Esophagus squamous epithelium (tissue), 5 donors: ENCODE results near the gene PRR20G. TPM values are rescaled to one million over a fixed set of nuclear protein-coding genes. Genes with fewer than 3 reads are reported as not detected.

ENCODE experiments used
- DNase-seq: peaks from one replicate; lab custom pipeline; 2025; lab: John Stamatoyannopoulos, UW
- H3K27ac ChIP-seq, 4 donors: fragments of 200-600 bp; sonication (generic); one replicate each; pipeline ENCODE4 v1.5.1; 2016 to 2019; ENCODE audit warnings: mild to moderate bottlenecking in 1 of 4
- H3K27me3 ChIP-seq, 4 donors: fragments of 200-600 bp; sonication (generic); 1 replicate in 3 of 4; 2 replicates in 1 of 4; pipeline versions ENCODE4 v1.5.1 to v1.6.0; 2017 to 2021; ENCODE audit warnings: antibody characterized with exemption in 1 of 4
- H3K36me3 ChIP-seq, 3 donors: fragments of 200-600 bp; sonication (generic); one replicate each; pipeline ENCODE4 v1.5.1; 2016 to 2019
- H3K4me1 ChIP-seq, 3 donors: fragments of 200-600 bp; sonication (generic); one replicate each; pipeline ENCODE4 v1.5.1; 2017 to 2019
- H3K4me3 ChIP-seq, 4 donors: fragments of 200-600 bp; sonication (generic); 1 replicate in 3 of 4; 2 replicates in 1 of 4; pipeline ENCODE4 v1.5.1; 2016 to 2019; ENCODE audit warnings: mild to moderate bottlenecking in 2 of 4, moderate library complexity in 1 of 4
- H3K9me3 ChIP-seq, 3 donors: fragments of 200-600 bp; sonication (generic); one replicate each; pipeline ENCODE4 v1.5.1; 2016 to 2019
- POLR2A ChIP-seq, 4 donors: fragments of 450-650 bp; IDR thresholded peaks; one replicate each; pipeline ENCODE4 v1.6.1; 2017; ENCODE audit warnings: antibody characterized with exemption in 4 of 4, mild to moderate bottlenecking in 4 of 4, moderate library complexity in 3 of 4
- WGBS, 2 donors: methylation state at CpG; one replicate each; pipeline ENCODE4 v1.1.5; 2018; 5-methylcytosine and 5-hydroxymethylcytosine counted together
- intact Hi-C: fragments of 100-400 bp; cut with DNase I; formaldehyde crosslinking; loops from one replicate; pipeline ENCODE4 v1.15.0; 2022
- total RNA-seq, 4 donors: library from RNA; depleted of rRNA; stranded (reverse); fragments of >200 nt; gene quantifications; one replicate each; pipeline ENCODE4 v1.1.0, GENCODE V29; 2016
- TF ChIP-seq, protein P1 (sequence below), 6 experiments: fragments of 450-650 bp in 4 of 6; fragments of 200-600 bp in 2 of 6; sonication (generic) in 2 of 6; IDR thresholded peaks; one replicate each; pipeline ENCODE4 v1.5.1; 2016 to 2019; ENCODE audit warnings: antibody characterized with exemption in 6 of 6, mild to moderate bottlenecking in 4 of 6, moderate library complexity in 4 of 6
- donor health status: DM: yes; HTN: yes; CAD: no.

PRR20G gene
- total RNA-seq, 4 donors from 2014 or later: not detected

DNA sequence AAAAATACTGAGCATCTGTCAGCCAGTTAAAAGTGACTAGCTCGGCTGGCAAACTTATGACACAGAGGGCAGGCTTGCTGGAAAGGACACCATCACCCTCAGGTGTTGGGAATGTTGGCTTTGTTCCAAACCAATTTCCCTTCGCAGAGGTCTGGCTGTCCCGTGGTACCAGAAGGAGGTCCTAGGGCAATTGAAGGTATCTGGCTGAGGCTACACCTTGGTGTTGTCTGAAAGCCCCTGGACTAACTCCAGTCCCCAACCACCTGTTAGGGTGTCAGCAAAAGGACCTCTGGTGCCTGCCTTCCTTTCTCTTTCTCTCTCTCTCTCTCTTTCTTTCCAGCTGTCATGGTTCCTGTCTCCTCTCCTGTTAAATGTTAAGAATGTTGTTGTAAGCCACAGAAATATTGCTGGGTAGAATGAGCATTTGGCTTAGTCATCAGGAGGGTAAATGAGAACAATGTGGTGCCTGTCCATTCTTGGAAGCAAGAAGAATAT is 12.5 kb downstream of the PRR20G start:
- TF ChIP-seq, protein P1, sequence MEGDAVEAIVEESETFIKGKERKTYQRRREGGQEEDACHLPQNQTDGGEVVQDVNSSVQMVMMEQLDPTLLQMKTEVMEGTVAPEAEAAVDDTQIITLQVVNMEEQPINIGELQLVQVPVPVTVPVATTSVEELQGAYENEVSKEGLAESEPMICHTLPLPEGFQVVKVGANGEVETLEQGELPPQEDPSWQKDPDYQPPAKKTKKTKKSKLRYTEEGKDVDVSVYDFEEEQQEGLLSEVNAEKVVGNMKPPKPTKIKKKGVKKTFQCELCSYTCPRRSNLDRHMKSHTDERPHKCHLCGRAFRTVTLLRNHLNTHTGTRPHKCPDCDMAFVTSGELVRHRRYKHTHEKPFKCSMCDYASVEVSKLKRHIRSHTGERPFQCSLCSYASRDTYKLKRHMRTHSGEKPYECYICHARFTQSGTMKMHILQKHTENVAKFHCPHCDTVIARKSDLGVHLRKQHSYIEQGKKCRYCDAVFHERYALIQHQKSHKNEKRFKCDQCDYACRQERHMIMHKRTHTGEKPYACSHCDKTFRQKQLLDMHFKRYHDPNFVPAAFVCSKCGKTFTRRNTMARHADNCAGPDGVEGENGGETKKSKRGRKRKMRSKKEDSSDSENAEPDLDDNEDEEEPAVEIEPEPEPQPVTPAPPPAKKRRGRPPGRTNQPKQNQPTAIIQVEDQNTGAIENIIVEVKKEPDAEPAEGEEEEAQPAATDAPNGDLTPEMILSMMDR (IDR thresholded peaks at IDR 0.05): no peak
- TF ChIP-seq POLR2A (IDR thresholded peaks at IDR 0.05): no peak
- Histone ChIP-seq H3K4me3 (no peak overlapping the region), H3K9me3 (no peaks in the 10 kb centered on the region), H3K27ac (no peak overlapping the region), H3K36me3 (no peaks in the 10 kb centered on the region), H3K27me3 (peaks cover 0 to 27% (median 0%) of the 10 kb centered on the region in 4 donors), H3K4me1 (no peaks in the 10 kb centered on the region)
- WGBS, 2 donors: 34 to 43% methylated on average over 3 of the region's 3 CpGs
- no peak for DNase-seq
- intact Hi-C loops: no loop called here

DNA sequence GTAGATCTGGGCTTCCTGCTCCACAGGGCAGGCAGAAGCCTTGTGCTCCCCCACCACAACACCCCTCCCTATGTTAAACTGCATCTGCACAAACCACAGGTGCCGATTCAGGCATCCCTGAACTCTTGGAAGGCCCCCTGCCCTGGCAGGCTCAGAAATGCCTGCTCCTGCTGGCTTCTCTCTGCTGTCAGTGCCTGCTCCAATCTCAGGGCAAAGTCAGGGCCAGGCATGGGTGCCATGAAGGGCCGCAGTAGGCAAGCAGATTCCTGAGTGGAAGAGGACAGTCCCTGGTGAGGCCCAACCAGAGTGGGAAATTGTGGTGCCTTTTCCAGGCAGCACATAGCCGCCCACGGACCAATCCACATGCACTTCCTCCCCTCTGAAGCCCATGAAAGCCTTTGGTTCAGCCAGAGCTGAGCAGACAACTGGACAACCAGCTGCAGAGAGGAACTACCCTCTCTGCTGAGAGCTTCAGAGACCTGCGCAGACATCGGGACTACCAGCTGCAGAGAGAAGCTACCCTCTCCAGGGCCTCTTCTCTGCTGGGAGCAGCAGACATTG is 13.6 kb downstream of the PRR20G start:
- DNase-seq: no peak
- no peak overlapping the region for H3K4me3 ChIP-seq
- intact Hi-C loops: no loop called here
- TF ChIP-seq, protein P1 (IDR thresholded peaks at IDR 0.05): no peak
- no peak for TF ChIP-seq POLR2A (IDR thresholded peaks at IDR 0.05)
- peaks cover 0 to under 1% (median 0%) of the 10 kb centered on the region in 3 donors for H3K9me3 ChIP-seq
- H3K4me1 ChIP-seq: no peaks in the 10 kb centered on the region
- no peak overlapping the region for H3K27ac ChIP-seq
- H3K36me3 ChIP-seq: no peaks in the 10 kb centered on the region
- WGBS, 2 donors: 85% methylated on average over 4 of the region's 6 CpGs; no CpG with 5 or more reads in 1 of the 2 donors
- H3K27me3 ChIP-seq: peaks cover 0 to 24% (median 0%) of the 10 kb centered on the region in 4 donors

DNA sequence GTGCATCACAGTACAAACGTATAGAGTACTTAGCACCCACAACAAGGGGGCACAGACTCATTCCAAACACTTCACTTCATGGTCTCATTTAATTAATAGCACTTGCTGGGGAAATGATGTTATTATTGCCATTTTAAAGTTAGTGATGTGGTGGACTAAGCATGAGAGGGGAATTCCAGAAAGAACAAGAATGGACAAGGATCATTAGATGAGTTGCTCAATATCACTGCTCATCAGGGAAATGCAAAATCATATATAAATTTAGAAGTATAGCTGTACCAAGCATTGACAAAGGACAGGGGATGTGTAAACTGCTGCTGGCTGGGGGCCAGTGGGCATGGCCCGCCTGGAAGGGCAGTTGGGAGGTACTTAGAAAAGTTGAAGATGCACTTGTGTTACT is 14.6 kb downstream of the PRR20G start:
- no peak for TF ChIP-seq POLR2A (IDR thresholded peaks at IDR 0.05)
- TF ChIP-seq, protein P1 (IDR thresholded peaks at IDR 0.05): no peak
- no peaks in the 10 kb centered on the region for H3K4me1 ChIP-seq
- peaks cover 0 to 16% (median 0%) of the 10 kb centered on the region in 4 donors for H3K27me3 ChIP-seq
- WGBS, 2 donors: 27 to 41% methylated on average over 2 of the region's 2 CpGs
- peaks cover 0 to 12% (median 0%) of the 10 kb centered on the region in 3 donors for H3K9me3 ChIP-seq
- H3K27ac ChIP-seq: no peak overlapping the region
- H3K4me3 ChIP-seq: no peak overlapping the region
- H3K36me3 ChIP-seq: no peaks in the 10 kb centered on the region
- intact Hi-C loops: no loop called here
- no peak for DNase-seq

DNA sequence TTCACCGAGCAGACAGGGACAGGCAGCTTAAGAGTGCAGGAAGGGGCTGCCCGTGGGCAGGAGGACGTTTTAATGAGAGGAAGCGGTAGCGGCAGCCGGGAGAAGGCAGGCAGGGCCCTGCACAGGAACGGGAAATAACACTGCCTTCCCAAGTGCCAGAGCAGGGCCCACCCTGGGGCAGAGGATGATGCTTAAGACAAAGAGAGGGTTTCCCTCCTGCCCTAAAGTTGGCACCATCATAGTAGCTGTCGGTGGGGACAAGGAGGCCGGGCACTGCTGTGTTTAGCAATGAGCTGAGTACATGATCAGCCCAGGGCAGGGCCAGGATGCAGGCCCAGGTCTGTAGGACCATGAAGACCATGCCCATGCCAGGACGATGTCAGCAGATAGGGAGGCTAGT is 21.7 kb downstream of the PRR20G start:
- H3K4me3 ChIP-seq: no peak overlapping the region
- no peaks in the 10 kb centered on the region for H3K36me3 ChIP-seq
- H3K27me3 ChIP-seq: peaks cover 0 to 13% (median 0%) of the 10 kb centered on the region in 4 donors
- no peaks in the 10 kb centered on the region for H3K4me1 ChIP-seq
- 55 to 58% methylated on average over 7 to 8 of the region's 10 CpGs for whole genome bisulfite sequencing, 2 donors
- intact Hi-C loops: no loop called here
- H3K27ac ChIP-seq: no peak overlapping the region
- DNase-seq: no peak
- H3K9me3 ChIP-seq: peaks cover 0 to 12% (median 0%) of the 10 kb centered on the region in 3 donors
- TF ChIP-seq POLR2A (IDR thresholded peaks at IDR 0.05): no peak
- TF ChIP-seq, protein P1 (IDR thresholded peaks at IDR 0.05): no peak

DNA sequence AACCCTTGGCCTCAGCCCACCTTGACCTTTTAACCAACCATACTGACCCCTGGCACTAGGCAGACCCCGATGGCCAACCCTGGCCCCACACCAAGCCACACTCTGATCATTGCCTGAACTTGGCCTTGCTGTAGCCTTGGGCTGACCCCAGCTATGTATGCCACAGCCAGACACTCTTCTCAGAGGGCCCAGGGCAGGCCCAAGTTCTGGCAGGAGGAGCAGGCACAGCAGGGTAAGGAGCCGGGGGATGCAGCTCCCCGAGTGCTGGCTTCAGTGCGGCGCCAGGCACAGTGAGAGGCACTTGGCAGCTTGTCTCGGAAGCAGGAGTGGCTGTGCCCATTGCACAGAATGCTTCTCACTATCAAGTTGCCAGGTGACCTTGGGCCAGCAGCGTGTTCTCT is 22.3 kb downstream of the PRR20G start:
- Histone ChIP-seq H3K27me3 (peaks cover 0 to 13% (median 0%) of the 10 kb centered on the region in 4 donors), H3K36me3 (no peaks in the 10 kb centered on the region), H3K4me3 (no peak overlapping the region), H3K4me1 (no peaks in the 10 kb centered on the region), H3K27ac (no peak overlapping the region), H3K9me3 (peaks cover 0 to 12% (median 0%) of the 10 kb centered on the region in 3 donors)
- TF ChIP-seq, protein P1 (IDR thresholded peaks at IDR 0.05): no peak
- TF ChIP-seq POLR2A (IDR thresholded peaks at IDR 0.05): no peak
- intact Hi-C loops: no loop called here
- 80 to 92% methylated on average over 1 to 5 of the region's 7 CpGs for WGBS, 2 donors
- DNase-seq: no peak
